DOHH2 (cell line): ENCODE measurements around the gene NFKBIZ.
A peak's percentile ranks its signal among the peaks of the same experiment; 100 is the strongest.

ENCODE experiments used
- H3F3A ChIP-seq: fragments of 200-600 bp; sonication (generic), shearing (Covaris generic); 2 replicates; pipeline ENCODE4 v1.6.0; 2016; ENCODE audit warnings: antibody characterized with exemption, mild to moderate bottlenecking; ENCODE audit not compliant: control insufficient read depth, insufficient read depth
- H3K27ac ChIP-seq: fragments of 200-600 bp; sonication (generic); 2 replicates; pipeline ENCODE4 v1.5.1; 2014; ENCODE audit warnings: low read depth, mild to moderate bottlenecking, low read length, moderate library complexity
- H3K27me3 ChIP-seq: fragments of 200-600 bp; sonication (generic); 2 replicates; pipeline ENCODE4 v1.6.1; 2014; ENCODE audit warnings: mild to moderate bottlenecking, low read length, mixed read lengths; ENCODE audit not compliant: control insufficient read depth
- H3K36me3 ChIP-seq: fragments of 200-600 bp; sonication (generic); 2 replicates; pipeline ENCODE4 v1.6.1; 2014; ENCODE audit warnings: mild to moderate bottlenecking, low read length, moderate library complexity, mixed read lengths; ENCODE audit not compliant: control insufficient read depth
- H3K4me1 ChIP-seq: fragments of 200-600 bp; sonication (generic); 2 replicates; pipeline ENCODE4 v1.6.1; 2014; ENCODE audit warnings: mild to moderate bottlenecking, low read length, mixed read lengths; ENCODE audit not compliant: control insufficient read depth
- H3K4me2 ChIP-seq: fragments of 200-600 bp; sonication (generic); 2 replicates; pipeline ENCODE4 v1.6.0; 2014; ENCODE audit warnings: mild to moderate bottlenecking, low read length, moderate library complexity
- H3K4me3 ChIP-seq: fragments of 200-600 bp; sonication (generic); 2 replicates; pipeline ENCODE4 v1.5.1; 2014; ENCODE audit warnings: mild to moderate bottlenecking, low read length, mixed read lengths
- H3K79me2 ChIP-seq: fragments of 200-600 bp; sonication (generic); 2 replicates; pipeline ENCODE4 v1.6.1; 2014; ENCODE audit warnings: mild to moderate bottlenecking, low read length, mixed read lengths; ENCODE audit not compliant: control insufficient read depth
- H3K9me2 ChIP-seq: fragments of 200-600 bp; sonication (generic); replicated peaks from 2 replicates; pipeline ENCODE4 v1.6.1; 2014; ENCODE audit warnings: mild to moderate bottlenecking, low read length, mixed read lengths; ENCODE audit not compliant: control insufficient read depth
- H3K9me3 ChIP-seq: fragments of 200-600 bp; sonication (generic); 2 replicates; pipeline ENCODE4 v1.6.1; 2014; ENCODE audit warnings: antibody characterized with exemption, low read length, mixed read lengths; ENCODE audit not compliant: control insufficient read depth, insufficient read depth
- H4K20me1 ChIP-seq: fragments of 200-600 bp; sonication (generic); 2 replicates; pipeline ENCODE4 v1.6.0; 2014; ENCODE audit warnings: low read depth, mild to moderate bottlenecking, antibody characterized with exemption, low read length, moderate library complexity; ENCODE audit not compliant: control insufficient read depth, insufficient read depth
- CTCF ChIP-seq: fragments of 200-600 bp; sonication (generic); IDR thresholded peaks from one replicate; pipeline ENCODE4 v1.5.1; 2014; ENCODE audit warnings: antibody characterized with exemption, mild to moderate bottlenecking, low read depth, low read length; ENCODE audit not compliant: poor library complexity, severe bottlenecking
- EZH2phosphoT487 ChIP-seq: fragments of 200-600 bp; sonication (generic); IDR thresholded peaks from 2 replicates; pipeline ENCODE4 v1.6.1; 2017; ENCODE audit warnings: borderline replicate concordance, mild to moderate bottlenecking, antibody characterized with exemption, low read length, moderate library complexity, mixed read lengths

The NFKBIZ gene

GRCh38 chr3:101814835-101815234 is 34.5 kb upstream of the NFKBIZ start:
- Histone ChIP-seq H3K4me3 (no peak overlapping the region), H3K79me2 (peaks cover 5% of the 10 kb centered on the region), H3K27ac (no peak overlapping the region), H3K27me3 (no peaks in the 10 kb centered on the region), H3K4me2 (no peak overlapping the region), H3K36me3 (peaks cover 23% of the 10 kb centered on the region), H3K9me3 (no peaks in the 10 kb centered on the region), H3F3A (peaks cover 9% of the 10 kb centered on the region; the same call in 1 of the 2 replicates), H3K4me1 (peaks cover 64% of the 10 kb centered on the region), H4K20me1 (no peaks in the 10 kb centered on the region), H3K9me2 (no peaks in the 10 kb centered on the region)
- TF ChIP-seq CTCF (no peak), EZH2phosphoT487 (no peak)

- H3K27me3 ChIP-seq: no peaks in the 10 kb centered on the region
- H3K27ac ChIP-seq: peak overlapping the region; percentile 83
- no peak overlapping the region for H3K4me2 ChIP-seq
- peaks cover 34% of the 10 kb centered on the region for H3K36me3 ChIP-seq
- no peaks in the 10 kb centered on the region for H4K20me1 ChIP-seq
- H3K79me2 ChIP-seq: peaks cover 5% of the 10 kb centered on the region
- H3K4me3 ChIP-seq: no peak overlapping the region; the same call in 1 of the 2 replicates
- peaks cover 9% of the 10 kb centered on the region; the same call in 1 of the 2 replicates for H3F3A ChIP-seq
- no peaks in the 10 kb centered on the region for H3K9me2 ChIP-seq
- TF ChIP-seq EZH2phosphoT487: no peak
- TF ChIP-seq CTCF: no peak
- H3K9me3 ChIP-seq: no peaks in the 10 kb centered on the region
- peaks cover 59% of the 10 kb centered on the region for H3K4me1 ChIP-seq
Observed at GRCh38 chr3:101816215-101817149, 32.8 kb upstream of the NFKBIZ start.

- peak overlapping the region; percentile 67 for H3K4me2 ChIP-seq
- peak overlapping the region; percentile 19 for H3K4me3 ChIP-seq
- H3K36me3 ChIP-seq: peaks cover 41% of the 10 kb centered on the region
- peaks cover 58% of the 10 kb centered on the region for H3K4me1 ChIP-seq
- H4K20me1 ChIP-seq: no peaks in the 10 kb centered on the region
- H3K9me3 ChIP-seq: no peaks in the 10 kb centered on the region
- no peaks in the 10 kb centered on the region for H3K27me3 ChIP-seq
- peaks cover 13% of the 10 kb centered on the region for H3F3A ChIP-seq
- H3K79me2 ChIP-seq: peaks cover 5% of the 10 kb centered on the region
- H3K27ac ChIP-seq: peak overlapping the region; percentile 83
- no peak for TF ChIP-seq CTCF
- TF ChIP-seq EZH2phosphoT487: no peak
- H3K9me2 ChIP-seq: no peaks in the 10 kb centered on the region
Observed at GRCh38 chr3:101817992-101818391, 31.3 kb upstream of the NFKBIZ start.
